Measurements from ENCODE around the gene SMG9. TPM values are rescaled to one million over a fixed set of nuclear protein-coding genes. Genes with fewer than 3 reads are reported as not detected.

Gene SMG9
- total and polyA plus RNA-seq, 5 experiments from 2014 or later = 3.4 to 51.9 (median 8.3) TPM

DNA sequence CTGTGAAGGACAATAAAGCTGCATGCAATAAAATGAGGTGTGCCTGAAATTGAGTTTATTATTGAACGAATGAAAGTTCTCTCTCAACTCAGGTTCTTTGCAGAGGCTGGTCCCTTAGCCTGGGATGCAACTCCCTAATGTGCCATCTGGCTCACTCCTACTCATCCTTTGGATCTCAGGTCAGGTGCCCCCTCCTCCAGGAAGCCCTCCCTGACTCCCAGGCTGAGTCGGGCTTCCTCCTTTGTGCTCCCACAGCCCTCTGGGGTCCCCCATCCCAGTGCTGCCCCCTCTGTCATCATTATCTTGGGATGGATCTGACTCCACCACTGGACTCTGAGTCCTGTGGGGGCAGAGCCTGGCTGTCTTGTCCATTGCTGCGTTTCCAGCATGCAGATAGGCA is 41.6 kb downstream of the SMG9 start:
- POLR2A ChIA-PET = no interaction called here
- DNase-seq (no peak), ATAC-seq (no peak)
- Mint-ChIP-seq H3K27ac (no peak overlapping the region), H3K9me3 (peaks cover 0 to 8% (median 4%) of the 10 kb centered on the region in 9 donors), H3K27me3 (peaks cover 4 to 37% (median 13%) of the 10 kb centered on the region in 5 donors), H3K4me3 (no peak overlapping the region), H3K36me3 (peaks cover 0 to 4% (median 2%) of the 10 kb centered on the region in 3 donors), H3K4me1 (no peaks in the 10 kb centered on the region)

DNA sequence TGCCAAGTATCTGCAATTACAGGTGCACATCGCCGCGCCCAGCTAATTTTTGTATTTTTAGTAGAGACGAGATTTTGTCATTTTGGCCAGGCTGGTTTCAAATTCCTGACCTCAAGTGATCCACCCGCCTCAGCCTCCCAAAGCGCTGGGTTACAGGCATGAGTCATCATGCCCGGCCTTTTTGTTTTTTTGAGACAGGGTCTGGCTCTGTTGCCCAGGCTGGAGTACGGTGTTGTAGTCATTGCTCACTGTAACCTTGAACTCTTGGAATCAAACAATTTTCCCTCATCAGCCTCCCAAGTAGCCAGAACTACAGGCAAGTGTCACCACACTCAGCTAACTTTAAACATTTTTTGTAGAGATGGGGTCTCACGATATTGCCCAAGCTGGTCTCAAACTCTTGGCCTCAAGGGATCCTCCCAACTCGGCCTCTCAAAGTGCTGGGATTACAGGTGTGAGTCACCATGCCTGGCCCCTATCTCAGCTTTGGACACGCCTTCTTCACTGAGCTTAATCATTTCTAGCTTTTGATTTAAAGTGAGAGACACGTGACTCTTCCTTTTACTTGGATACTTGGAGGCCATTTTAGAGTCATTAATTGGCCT is 42.9 kb downstream of the SMG9 start:
- POLR2A ChIA-PET = no interaction called here
- ATAC-seq = no peak

DNA sequence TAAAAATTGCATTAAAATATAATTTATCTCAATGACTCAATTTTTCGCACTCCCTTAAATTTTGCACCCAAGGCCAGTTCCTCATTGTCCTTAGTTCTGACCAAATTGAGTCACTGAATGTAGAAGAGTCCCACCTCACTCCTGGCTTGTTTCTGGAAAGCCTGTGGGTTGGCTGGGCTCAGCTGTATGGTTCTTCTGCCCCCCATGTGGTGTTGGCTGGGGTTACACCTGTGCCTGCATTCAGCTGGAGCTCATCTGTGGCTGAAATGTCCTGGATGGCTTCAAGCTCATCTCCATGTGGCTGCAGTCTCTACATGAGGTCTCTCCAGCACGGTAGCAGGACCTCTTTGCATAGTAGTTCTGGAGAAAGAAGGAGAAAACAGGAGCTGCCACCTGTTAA is 46.0 kb downstream of the SMG9 start:
- Mint-ChIP-seq H3K36me3 (peaks cover 0 to 4% (median 3%) of the 10 kb centered on the region in 3 donors), H3K27me3 (peaks cover 2 to 46% (median 15%) of the 10 kb centered on the region in 5 donors), H3K27ac (no peak overlapping the region), H3K4me1 (peaks cover 0 to 1% (median 0%) of the 10 kb centered on the region in 4 donors), H3K4me3 (no peak overlapping the region), H3K9me3 (peaks cover 0 to 9% (median 4%) of the 10 kb centered on the region in 9 donors)
- POLR2A ChIA-PET = no interaction called here
- no peak for DNase-seq
- no peak for ATAC-seq

More for the DNA sequence above, 42.9 kb downstream of the SMG9 start:
- peaks cover 0 to 4% (median 3%) of the 10 kb centered on the region in 3 donors for H3K36me3 Mint-ChIP-seq
- no peak overlapping the region for H3K4me3 Mint-ChIP-seq
- peak overlapping the region in 1 of 10 donors; percentile 44 for H3K27ac Mint-ChIP-seq
- DNase-seq = no peak
- no peaks in the 10 kb centered on the region for H3K4me1 Mint-ChIP-seq
- peaks cover 0 to 9% (median 4%) of the 10 kb centered on the region in 9 donors for H3K9me3 Mint-ChIP-seq
- H3K27me3 Mint-ChIP-seq = peaks cover 4 to 42% (median 15%) of the 10 kb centered on the region in 5 donors

DNA sequence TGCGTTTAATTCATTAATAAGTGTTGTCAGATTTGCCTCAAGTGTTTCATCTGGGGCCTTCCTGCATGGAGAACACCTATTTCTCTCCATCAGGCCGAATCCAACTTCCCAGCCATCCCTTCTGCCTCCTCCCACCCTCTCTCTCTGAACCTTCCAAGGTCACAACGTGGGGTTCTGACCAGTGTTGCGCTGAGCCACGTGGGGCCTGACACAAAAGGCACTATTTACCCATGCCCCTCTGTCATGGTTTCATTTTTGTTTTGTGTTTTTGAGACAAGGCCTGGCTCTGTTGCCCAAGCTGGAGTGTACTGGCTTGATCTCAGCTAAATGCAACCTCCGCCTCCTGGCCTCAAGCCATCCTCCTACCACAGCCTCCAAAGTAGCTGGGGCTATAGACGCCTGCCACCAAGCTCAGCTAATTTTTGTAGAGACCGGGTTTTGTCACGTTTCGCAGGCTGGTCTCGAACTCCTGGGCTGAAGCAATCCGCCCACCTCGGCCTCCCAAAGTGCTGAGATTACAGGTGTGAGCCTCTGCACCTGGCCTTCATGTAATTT is 47.5 kb downstream of the SMG9 start:
- no peak for ATAC-seq
- DNase-seq = peak in 1 of 10 donors; percentile 9
- H3K9me3 Mint-ChIP-seq = peaks cover 0 to 9% (median 4%) of the 10 kb centered on the region in 9 donors
- H3K4me3 Mint-ChIP-seq = no peak overlapping the region
- H3K36me3 Mint-ChIP-seq = peaks cover 0 to 4% (median 3%) of the 10 kb centered on the region in 3 donors
- H3K27me3 Mint-ChIP-seq = peaks cover 0 to 38% (median 11%) of the 10 kb centered on the region in 5 donors
- H3K4me1 Mint-ChIP-seq = peaks cover 0 to 1% (median under 1%) of the 10 kb centered on the region in 4 donors
- POLR2A ChIA-PET = no interaction called here
- no peak overlapping the region for H3K27ac Mint-ChIP-seq

DNA sequence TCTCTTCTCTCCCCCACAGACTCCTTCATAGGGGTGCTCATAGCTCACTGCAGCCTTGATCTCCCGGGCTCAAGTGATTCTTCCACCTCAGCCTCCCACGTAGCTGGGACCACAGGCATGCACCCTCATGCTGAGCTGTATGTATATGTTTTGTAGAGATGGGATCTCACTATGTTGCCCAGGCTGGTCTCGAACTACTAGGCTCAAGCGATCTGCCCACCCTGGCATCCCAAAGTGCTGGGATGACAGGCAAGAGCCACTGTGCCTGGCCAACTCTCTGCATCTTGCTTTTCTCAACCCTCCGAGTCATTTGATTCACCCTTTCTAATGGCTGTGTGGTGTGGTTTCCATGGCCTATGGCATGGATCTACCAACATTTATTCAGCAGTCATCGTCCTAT is 49.0 kb downstream of the SMG9 start:
- Mint-ChIP-seq H3K4me1 (peaks cover 6 to 14% (median 10%) of the 10 kb centered on the region in 4 donors), H3K36me3 (peaks cover 0 to 4% (median 3%) of the 10 kb centered on the region in 3 donors), H3K9me3 (peaks cover 0 to 9% (median 6%) of the 10 kb centered on the region in 9 donors), H3K27me3 (peaks cover 0 to 23% (median 6%) of the 10 kb centered on the region in 5 donors), H3K4me3 (no peak overlapping the region), H3K27ac (peak overlapping the region in 1 of 10 donors; percentile 82)
- POLR2A ChIA-PET = no interaction called here
- no peak for DNase-seq
- no peak for ATAC-seq

DNA sequence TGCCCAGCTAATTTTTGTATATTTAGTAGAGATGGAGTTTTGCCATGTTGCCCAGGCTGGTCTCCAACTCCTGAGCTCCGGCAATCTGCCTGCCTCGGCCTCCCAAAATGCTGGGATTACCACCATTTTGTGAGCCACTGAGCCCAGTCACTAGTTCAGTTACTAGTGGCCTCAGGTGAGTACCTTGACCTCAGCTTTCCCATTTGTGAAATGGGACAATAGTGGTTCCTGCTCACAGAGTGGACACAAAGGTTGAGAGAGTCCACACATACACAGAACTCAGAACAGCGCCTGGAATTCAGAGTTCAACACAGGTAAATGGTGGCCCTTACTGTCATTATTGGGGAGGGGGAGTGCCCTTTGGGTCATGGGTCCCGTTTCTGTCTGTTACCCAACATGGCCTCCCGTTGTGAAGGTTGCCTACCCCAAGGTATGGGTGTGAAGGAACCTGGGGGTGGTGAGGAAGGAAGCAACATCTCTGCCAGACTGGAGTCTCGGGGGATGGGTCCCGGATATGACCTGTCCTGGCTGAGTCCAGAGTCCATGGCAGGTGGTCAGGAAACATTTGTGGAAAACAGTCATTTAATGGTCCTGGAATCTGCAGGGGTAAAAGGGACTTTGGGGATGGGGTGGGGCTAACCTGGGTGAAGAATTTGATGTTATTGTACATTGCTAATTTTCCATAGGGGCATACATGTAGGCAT is 50.6 kb downstream of the SMG9 start:
- H3K9me3 Mint-ChIP-seq = peaks cover 0 to 7% (median 5%) of the 10 kb centered on the region in 9 donors
- H3K4me3 Mint-ChIP-seq = peak overlapping the region in 1 of 10 donors; percentile 8
- H3K36me3 Mint-ChIP-seq = peaks cover 0 to 3% (median 2%) of the 10 kb centered on the region in 3 donors
- peak overlapping the region in 2 of 10 donors; percentile 8 to 50 for H3K27ac Mint-ChIP-seq
- ATAC-seq (no peak), DNase-seq (no peak)
- peaks cover 13 to 27% (median 21%) of the 10 kb centered on the region in 4 donors for H3K4me1 Mint-ChIP-seq
- H3K27me3 Mint-ChIP-seq = peaks cover 0 to 25% (median 8%) of the 10 kb centered on the region in 5 donors
- POLR2A ChIA-PET = no interaction called here

DNA sequence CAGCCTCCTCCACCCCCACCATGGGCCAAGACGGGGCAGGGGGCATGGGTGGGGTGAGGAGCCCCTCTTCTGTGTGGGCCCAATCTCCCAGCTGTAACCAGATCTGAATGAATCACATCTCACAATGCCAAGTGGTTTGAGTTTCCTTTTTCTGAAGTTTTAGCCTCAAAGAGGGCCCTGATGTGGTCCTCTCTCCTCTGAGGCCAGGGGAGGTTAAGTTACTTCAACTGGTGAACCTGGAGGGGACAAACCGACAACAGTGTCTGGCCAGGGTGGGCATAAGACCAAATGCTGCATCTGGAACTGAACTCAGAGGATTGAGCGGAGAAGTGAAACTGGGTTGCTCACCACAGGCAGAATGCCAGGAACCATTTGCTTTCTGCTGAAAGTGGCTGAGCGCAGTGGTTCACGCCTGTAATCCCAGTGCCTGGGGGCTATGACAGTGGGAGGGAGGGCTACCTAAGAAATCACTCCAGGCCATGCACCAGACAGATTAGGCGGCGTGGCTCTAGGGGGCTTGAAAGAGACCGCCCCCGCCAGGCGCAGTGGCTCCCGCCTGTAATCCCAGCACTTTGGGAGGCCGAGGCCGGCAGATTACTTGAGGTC is 54.3 kb downstream of the SMG9 start:
- Mint-ChIP-seq H3K27ac (peak overlapping the region; percentile 26 to 96 (median 82)), H3K27me3 (peaks cover 7 to 31% (median 13%) of the 10 kb centered on the region in 5 donors), H3K4me1 (peaks cover 13 to 30% (median 21%) of the 10 kb centered on the region in 4 donors), H3K4me3 (peak overlapping the region; percentile 52 to 94 (median 72)), H3K36me3 (peaks cover 0 to 3% (median 3%) of the 10 kb centered on the region in 3 donors), H3K9me3 (peaks cover 0 to 7% (median 0%) of the 10 kb centered on the region in 9 donors)
- peak in 2 of 10 donors; percentile 7 to 8 for DNase-seq
- ATAC-seq = no peak
- POLR2A ChIA-PET = no interaction called here

DNA sequence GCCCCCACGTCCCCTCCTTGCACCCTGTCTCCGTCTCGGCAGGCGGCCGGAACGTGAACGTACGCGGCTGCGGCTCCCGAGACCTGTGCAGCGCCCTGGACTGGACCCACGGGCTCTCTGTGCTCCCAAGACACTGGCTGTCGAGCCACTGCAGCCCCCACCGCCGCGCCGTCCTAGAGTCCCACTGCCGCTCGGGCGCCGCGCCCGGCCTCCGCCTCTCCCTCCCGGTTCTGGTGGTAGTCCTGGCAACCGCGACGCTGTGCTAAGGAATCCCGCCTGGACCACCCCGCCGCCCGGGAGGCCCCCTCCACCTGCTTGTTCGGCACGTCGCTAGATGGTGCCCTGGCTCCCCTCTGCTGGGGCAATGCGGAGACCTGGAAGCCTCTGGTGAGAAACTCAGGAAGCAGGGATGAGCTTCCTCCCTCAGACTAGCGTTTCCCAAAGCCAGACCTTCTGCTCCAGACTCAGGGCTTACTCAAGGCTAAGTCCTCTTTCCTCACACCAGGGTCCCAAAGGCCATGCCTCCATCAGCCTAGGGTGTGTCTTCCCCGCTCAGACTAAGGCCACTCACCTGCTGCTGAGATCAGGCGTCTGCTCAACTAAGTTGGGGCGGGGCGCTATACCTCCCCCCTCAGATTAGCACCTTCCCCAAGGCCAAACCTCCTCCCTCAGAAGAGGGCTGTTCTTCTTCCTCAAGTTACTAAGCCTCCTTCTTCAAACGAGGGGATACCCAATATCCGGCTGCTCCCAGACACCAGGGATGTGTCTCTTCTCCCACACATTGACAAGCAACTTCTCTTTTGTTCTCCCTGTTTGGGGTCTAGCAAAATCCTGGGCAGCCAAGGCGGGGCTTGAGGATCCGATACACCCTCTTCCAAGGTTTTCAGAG is 55.0 kb downstream of the SMG9 start:
- Mint-ChIP-seq H3K27me3 (peaks cover 7 to 31% (median 17%) of the 10 kb centered on the region in 5 donors), H3K36me3 (peaks cover 0 to 6% (median 3%) of the 10 kb centered on the region in 3 donors), H3K9me3 (peaks cover 0 to 11% (median 2%) of the 10 kb centered on the region in 9 donors), H3K4me1 (peaks cover 13 to 30% (median 21%) of the 10 kb centered on the region in 4 donors), H3K4me3 (peak overlapping the region; percentile 36 to 94 (median 72)), H3K27ac (peak overlapping the region in 9 of 10 donors; percentile 47 to 96 (median 83))
- ATAC-seq (peak; percentile 9 to 15), DNase-seq (peak in 2 of 10 donors; percentile 3 to 5)
- POLR2A ChIA-PET = no interaction called here

DNA sequence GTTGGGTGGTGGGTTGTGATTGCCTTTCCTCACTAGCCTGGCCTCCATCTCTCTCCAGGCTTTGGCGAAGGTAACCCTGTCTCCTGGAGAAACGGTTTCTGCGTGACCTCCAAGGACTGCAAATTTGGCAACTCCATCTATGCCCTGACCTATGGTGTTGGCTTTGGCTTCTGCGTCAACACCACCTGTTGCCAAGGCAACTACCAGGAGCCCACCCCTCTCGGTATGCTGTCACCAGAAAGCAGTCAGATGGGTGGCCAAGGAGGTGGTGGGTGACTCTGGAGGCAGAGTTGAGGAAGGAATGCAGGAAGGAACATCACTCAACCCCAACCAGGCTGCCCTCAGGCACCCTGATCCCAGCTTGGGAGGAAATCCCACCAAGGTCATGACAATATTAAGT is 57.5 kb downstream of the SMG9 start:
- no peak overlapping the region for H3K4me3 Mint-ChIP-seq

DNA sequence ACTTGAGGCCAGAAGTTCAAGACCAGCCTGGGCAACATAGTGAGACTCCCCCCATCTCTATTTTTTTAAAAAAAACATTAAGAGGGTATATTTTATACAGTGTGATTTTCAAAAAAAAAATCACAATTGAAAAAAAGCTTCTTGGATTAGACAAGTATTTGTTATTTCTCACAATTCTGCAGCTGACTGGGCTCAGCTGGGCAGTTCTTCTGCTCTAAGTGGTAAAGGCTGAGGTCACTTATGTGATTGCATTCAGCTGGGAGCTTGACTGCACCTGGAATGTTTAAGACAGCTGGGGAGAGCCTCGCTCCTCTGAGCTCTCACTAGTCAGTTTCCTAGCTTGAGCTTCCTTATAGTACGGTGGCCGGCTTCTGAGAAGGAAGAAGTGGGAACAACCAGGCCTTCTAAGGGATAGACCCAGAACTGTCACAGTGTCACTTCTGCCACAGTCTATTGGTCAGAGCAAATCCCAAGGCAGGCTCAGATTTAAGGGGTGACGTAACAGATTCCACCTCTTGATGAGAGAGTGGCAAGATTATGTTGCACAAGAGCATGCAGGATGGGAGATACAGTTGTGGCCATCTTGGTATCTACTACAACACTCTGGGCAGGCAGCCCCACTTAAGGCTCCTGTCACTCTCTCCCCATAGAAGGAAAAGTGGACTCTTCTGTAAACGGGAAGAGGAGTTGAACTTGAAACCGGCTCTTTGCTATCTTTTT is 58.6 kb downstream of the SMG9 start:
- H3K36me3 Mint-ChIP-seq = peaks cover 2 to 15% (median 15%) of the 10 kb centered on the region in 3 donors
- H3K4me3 Mint-ChIP-seq = no peak overlapping the region
- H3K27ac Mint-ChIP-seq = no peak overlapping the region
- peaks cover 0 to 31% (median 11%) of the 10 kb centered on the region in 9 donors for H3K9me3 Mint-ChIP-seq
- POLR2A ChIA-PET = no interaction called here
- peaks cover 9 to 46% (median 25%) of the 10 kb centered on the region in 5 donors for H3K27me3 Mint-ChIP-seq
- DNase-seq (no peak), ATAC-seq (no peak)
- peaks cover 8 to 20% (median 16%) of the 10 kb centered on the region in 4 donors for H3K4me1 Mint-ChIP-seq

More for the DNA sequence above, 57.5 kb downstream of the SMG9 start:
- H3K27ac Mint-ChIP-seq = no peak overlapping the region
- H3K4me1 Mint-ChIP-seq = peaks cover 12 to 29% (median 21%) of the 10 kb centered on the region in 4 donors
- peaks cover 2 to 11% (median 6%) of the 10 kb centered on the region in 3 donors for H3K36me3 Mint-ChIP-seq
- no peak for DNase-seq
- peaks cover 0 to 20% (median 5%) of the 10 kb centered on the region in 9 donors for H3K9me3 Mint-ChIP-seq
- ATAC-seq = no peak
- POLR2A ChIA-PET = interaction anchor here (0.5 kb wide), 1 partner anchor 229 kb away, joined by 3 read pairs; no protein-coding TSS in a partner anchor
- H3K27me3 Mint-ChIP-seq = peaks cover 9 to 41% (median 24%) of the 10 kb centered on the region in 5 donors

DNA sequence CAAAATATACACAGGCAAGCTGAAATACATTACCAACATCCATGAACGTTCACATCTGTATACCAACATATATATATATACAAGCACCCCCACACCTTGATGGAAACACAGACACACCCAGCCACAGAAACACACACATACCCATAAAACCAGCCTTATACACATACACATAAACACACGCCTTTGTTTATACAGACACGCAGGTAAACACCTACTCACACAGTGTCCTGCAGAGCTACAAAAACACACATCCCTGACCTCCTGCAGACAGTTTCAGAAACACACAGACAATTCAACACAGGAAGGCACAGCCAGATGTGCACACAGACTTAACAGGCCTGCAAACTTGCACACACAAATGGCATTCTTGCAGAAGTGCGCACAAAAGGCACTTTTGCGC is 60.2 kb downstream of the SMG9 start:
- Mint-ChIP-seq H3K4me3 (no peak overlapping the region), H3K27me3 (peaks cover 9 to 37% (median 22%) of the 10 kb centered on the region in 5 donors), H3K9me3 (peaks cover 0 to 41% (median 17%) of the 10 kb centered on the region in 9 donors), H3K4me1 (peaks cover 0 to 4% (median under 1%) of the 10 kb centered on the region in 4 donors), H3K27ac (no peak overlapping the region), H3K36me3 (peaks cover 2 to 25% (median 15%) of the 10 kb centered on the region in 3 donors)
- POLR2A ChIA-PET = interaction anchor here (0.5 kb wide), 1 partner anchor 1072 kb away, joined by 3 read pairs; no protein-coding TSS in a partner anchor
- no peak for DNase-seq
- no peak for ATAC-seq

Measured in naive thymus-derived CD8-positive, alpha-beta T cell (primary cell).